ENCODE measurements around the gene CEACAM6.
A peak's percentile ranks its signal among the peaks of the same experiment; 100 is the strongest.

Gene CEACAM6

DNA sequence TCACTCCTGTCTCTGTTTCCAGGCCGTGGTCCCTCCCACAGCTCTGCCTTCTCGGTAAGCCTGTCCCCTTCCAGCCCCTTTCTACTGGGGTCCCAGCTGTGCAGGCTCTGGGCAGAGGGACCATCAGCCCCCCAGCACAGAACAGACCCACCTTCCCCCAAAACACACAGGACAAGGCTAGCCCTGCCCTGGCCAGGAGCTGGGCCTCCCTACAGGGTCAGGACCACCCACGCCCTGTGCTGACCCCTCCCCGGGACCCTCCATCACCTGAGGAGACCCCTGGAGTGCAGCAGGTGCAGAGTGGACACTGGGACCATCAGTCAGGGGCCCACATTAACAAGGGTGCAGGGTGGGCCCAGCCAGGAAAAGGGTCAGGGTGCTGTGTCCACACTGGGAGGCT lies 55.0 kb downstream of the CEACAM6 start:
- DNase-seq = no peak
- Histone ChIP-seq H3K27me3 (replicated peaks in 2 of 5; ENCODE audit: control insufficient read depth in 4 of 5, insufficient read depth in 5 of 5, low read length in 4 of 5) (no peaks in the 10 kb centered on the region), H3K36me3 (ENCODE audit: control insufficient read depth in 4 of 4, insufficient read depth in 4 of 4, low read length in 3 of 4) (no peaks in the 10 kb centered on the region), H3K27ac (ENCODE audit: insufficient read depth in 1 of 2, low read depth in 1 of 2, low read length in 2 of 2, poor library complexity in 1 of 2, severe bottlenecking in 2 of 2) (peak overlapping the region in 1 of 2 experiments; percentile 7), H3K4me1 (ENCODE audit: control extremely low read depth in 1 of 4, control insufficient read depth in 4 of 4, insufficient read depth in 4 of 4, low read length in 3 of 4) (peaks cover 14 to 57% (median 46%) of the 10 kb centered on the region in 4 experiments), H3K9me3 (ENCODE audit: control extremely low read depth in 1 of 5, control insufficient read depth in 4 of 5, insufficient read depth in 2 of 5, low read depth in 1 of 5, low read length in 4 of 5) (no peaks in the 10 kb centered on the region), H3K4me3 (ENCODE audit: control insufficient read depth in 1 of 7, extremely low read depth in 1 of 7, insufficient read depth in 4 of 7, low read depth in 2 of 7, low read length in 6 of 7) (peak overlapping the region in 1 of 7 experiments; percentile 41)
- POLR2A ChIA-PET = interaction anchor here (0.6 kb wide), 1 partner anchor 11 kb away, joined by 5 read pairs; no protein-coding TSS in a partner anchor
- CTCF ChIA-PET = interaction anchor here (0.9 to 5.5 kb wide), 5 partner anchors 10 to 104 kb away, joined by 3 to 84 read pairs (median 14); partner anchors contain the start of gene CEACAM3
- 67% methylated on average over 4 of the region's 4 CpGs for WGBS (ENCODE audit: insufficient coverage)

DNA sequence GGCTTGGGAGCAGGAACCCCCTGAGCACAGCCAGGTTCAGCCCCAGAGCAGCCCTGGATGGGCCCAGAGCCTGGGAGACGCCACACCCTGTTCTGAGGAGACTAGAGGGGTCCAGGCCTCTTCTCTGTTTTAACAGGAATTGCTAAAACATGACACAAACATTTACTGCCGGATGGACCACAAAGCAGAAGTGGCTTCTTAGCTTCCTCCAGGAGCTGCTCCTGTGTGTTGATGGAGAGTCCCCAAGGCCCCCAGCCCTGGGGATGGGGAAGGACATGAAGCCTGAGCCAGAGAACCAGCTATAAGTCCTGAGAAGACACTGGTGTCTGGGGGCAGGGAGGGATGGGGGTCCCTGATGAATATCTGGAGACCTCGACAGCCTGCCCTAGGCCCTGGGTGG lies 55.7 kb downstream of the CEACAM6 start:
- ChIA-PET POLR2A (interaction anchor here (0.6 kb wide), 1 partner anchor 10 kb away, joined by 5 read pairs; no protein-coding TSS in a partner anchor), CTCF (interaction anchor here (0.8 to 5.5 kb wide), 8 partner anchors 9 to 105 kb away, joined by 3 to 84 read pairs (median 6); partner anchors contain the start of gene CEACAM3)
- WGBS (ENCODE audit: insufficient coverage) = 0% methylated on average over 2 of the region's 3 CpGs

GRCh38 chr19:41811981-41812380 lies 56.7 kb downstream of the CEACAM6 start:
- WGBS (ENCODE audit: insufficient coverage) = 93% methylated on average over 3 of the region's 3 CpGs
- ChIA-PET CTCF (interaction anchor here (0.5 to 5.5 kb wide), 10 partner anchors 8 to 446 kb away, joined by 3 to 84 read pairs (median 4); partner anchors contain the start of gene CEACAM3), POLR2A (no interaction called here)
- DNase-seq = no peak
- Histone ChIP-seq H3K4me3 (ENCODE audit: control insufficient read depth in 1 of 7, extremely low read depth in 1 of 7, insufficient read depth in 4 of 7, low read depth in 2 of 7, low read length in 6 of 7) (no peak overlapping the region), H3K27ac (ENCODE audit: insufficient read depth in 1 of 2, low read depth in 1 of 2, low read length in 2 of 2, poor library complexity in 1 of 2, severe bottlenecking in 2 of 2) (no peak overlapping the region), H3K9me3 (ENCODE audit: control extremely low read depth in 1 of 5, control insufficient read depth in 4 of 5, insufficient read depth in 2 of 5, low read depth in 1 of 5, low read length in 4 of 5) (no peaks in the 10 kb centered on the region), H3K4me1 (ENCODE audit: control extremely low read depth in 1 of 4, control insufficient read depth in 4 of 4, insufficient read depth in 4 of 4, low read length in 3 of 4) (peaks cover 14 to 55% (median 46%) of the 10 kb centered on the region in 4 experiments), H3K36me3 (ENCODE audit: control insufficient read depth in 4 of 4, insufficient read depth in 4 of 4, low read length in 3 of 4) (no peaks in the 10 kb centered on the region), H3K27me3 (replicated peaks in 2 of 5; ENCODE audit: control insufficient read depth in 4 of 5, insufficient read depth in 5 of 5, low read length in 4 of 5) (no peaks in the 10 kb centered on the region)

More for the DNA sequence above, 55.7 kb downstream of the CEACAM6 start:
- Histone ChIP-seq H3K4me1 (ENCODE audit: control extremely low read depth in 1 of 4, control insufficient read depth in 4 of 4, insufficient read depth in 4 of 4, low read length in 3 of 4) (peaks cover 14 to 55% (median 46%) of the 10 kb centered on the region in 4 experiments), H3K27me3 (replicated peaks in 2 of 5; ENCODE audit: control insufficient read depth in 4 of 5, insufficient read depth in 5 of 5, low read length in 4 of 5) (no peaks in the 10 kb centered on the region), H3K4me3 (ENCODE audit: control insufficient read depth in 1 of 7, extremely low read depth in 1 of 7, insufficient read depth in 4 of 7, low read depth in 2 of 7, low read length in 6 of 7) (peak overlapping the region in 3 of 7 experiments; percentile 33 to 42 (median 41)), H3K9me3 (ENCODE audit: control extremely low read depth in 1 of 5, control insufficient read depth in 4 of 5, insufficient read depth in 2 of 5, low read depth in 1 of 5, low read length in 4 of 5) (no peaks in the 10 kb centered on the region), H3K27ac (ENCODE audit: insufficient read depth in 1 of 2, low read depth in 1 of 2, low read length in 2 of 2, poor library complexity in 1 of 2, severe bottlenecking in 2 of 2) (peak overlapping the region in 1 of 2 experiments; percentile 6), H3K36me3 (ENCODE audit: control insufficient read depth in 4 of 4, insufficient read depth in 4 of 4, low read length in 3 of 4) (no peaks in the 10 kb centered on the region)
- peak; percentile 65 to 94 (median 92) for DNase-seq

GRCh38 chr19:41813911-41814310 lies 58.6 kb downstream of the CEACAM6 start:
- 100% methylated on average over 4 of the region's 4 CpGs for WGBS (ENCODE audit: insufficient coverage)
- Histone ChIP-seq H3K36me3 (ENCODE audit: control insufficient read depth in 4 of 4, insufficient read depth in 4 of 4, low read length in 3 of 4) (no peaks in the 10 kb centered on the region), H3K4me3 (ENCODE audit: control insufficient read depth in 1 of 7, extremely low read depth in 1 of 7, insufficient read depth in 4 of 7, low read depth in 2 of 7, low read length in 6 of 7) (no peak overlapping the region), H3K27me3 (replicated peaks in 2 of 5; ENCODE audit: control insufficient read depth in 4 of 5, insufficient read depth in 5 of 5, low read length in 4 of 5) (no peaks in the 10 kb centered on the region), H3K27ac (ENCODE audit: insufficient read depth in 1 of 2, low read depth in 1 of 2, low read length in 2 of 2, poor library complexity in 1 of 2, severe bottlenecking in 2 of 2) (no peak overlapping the region), H3K4me1 (ENCODE audit: control extremely low read depth in 1 of 4, control insufficient read depth in 4 of 4, insufficient read depth in 4 of 4, low read length in 3 of 4) (peaks cover 5 to 46% (median 33%) of the 10 kb centered on the region in 4 experiments), H3K9me3 (ENCODE audit: control extremely low read depth in 1 of 5, control insufficient read depth in 4 of 5, insufficient read depth in 2 of 5, low read depth in 1 of 5, low read length in 4 of 5) (no peaks in the 10 kb centered on the region)
- ChIA-PET CTCF (interaction anchor here (1.0 to 5.5 kb wide), 4 partner anchors 20 to 60 kb away, joined by 3 to 84 read pairs (median 4); partner anchors contain the start of gene CEACAM3), POLR2A (no interaction called here)
- DNase-seq = no peak

- Histone ChIP-seq H3K9me3 (ENCODE audit: control extremely low read depth in 1 of 5, control insufficient read depth in 4 of 5, insufficient read depth in 2 of 5, low read depth in 1 of 5, low read length in 4 of 5) (no peaks in the 10 kb centered on the region), H3K27ac (ENCODE audit: insufficient read depth in 1 of 2, low read depth in 1 of 2, low read length in 2 of 2, poor library complexity in 1 of 2, severe bottlenecking in 2 of 2) (no peak overlapping the region), H3K36me3 (ENCODE audit: control insufficient read depth in 4 of 4, insufficient read depth in 4 of 4, low read length in 3 of 4) (no peaks in the 10 kb centered on the region), H3K27me3 (replicated peaks in 2 of 5; ENCODE audit: control insufficient read depth in 4 of 5, insufficient read depth in 5 of 5, low read length in 4 of 5) (no peaks in the 10 kb centered on the region), H3K4me3 (ENCODE audit: control insufficient read depth in 1 of 7, extremely low read depth in 1 of 7, insufficient read depth in 4 of 7, low read depth in 2 of 7, low read length in 6 of 7) (no peak overlapping the region), H3K4me1 (ENCODE audit: control extremely low read depth in 1 of 4, control insufficient read depth in 4 of 4, insufficient read depth in 4 of 4, low read length in 3 of 4) (peaks cover 5 to 34% (median 20%) of the 10 kb centered on the region in 4 experiments)
- POLR2A ChIA-PET = interaction anchor here (0.6 kb wide), 1 partner anchor 22 kb away, joined by 3 read pairs; no protein-coding TSS in a partner anchor
- CTCF ChIA-PET = interaction anchor here (1.5 to 13.0 kb wide), 3 partner anchors 14 to 28 kb away, joined by 4 to 250 read pairs (median 5); partner anchors contain the start of gene CEACAM3
- no CpG with 5 or more reads among the region's 4 CpGs for WGBS (ENCODE audit: insufficient coverage)
- no peak for DNase-seq
Measured at GRCh38 chr19:41815301-41815700, 60.0 kb downstream of the CEACAM6 start.

GRCh38 chr19:41816761-41817160 lies 61.4 kb downstream of the CEACAM6 start:
- Histone ChIP-seq H3K36me3 (ENCODE audit: control insufficient read depth in 4 of 4, insufficient read depth in 4 of 4, low read length in 3 of 4) (no peaks in the 10 kb centered on the region), H3K9me3 (ENCODE audit: control extremely low read depth in 1 of 5, control insufficient read depth in 4 of 5, insufficient read depth in 2 of 5, low read depth in 1 of 5, low read length in 4 of 5) (no peaks in the 10 kb centered on the region), H3K4me1 (ENCODE audit: control extremely low read depth in 1 of 4, control insufficient read depth in 4 of 4, insufficient read depth in 4 of 4, low read length in 3 of 4) (peaks cover 0 to 19% (median 7%) of the 10 kb centered on the region in 4 experiments), H3K27me3 (replicated peaks in 2 of 5; ENCODE audit: control insufficient read depth in 4 of 5, insufficient read depth in 5 of 5, low read length in 4 of 5) (no peaks in the 10 kb centered on the region), H3K27ac (ENCODE audit: insufficient read depth in 1 of 2, low read depth in 1 of 2, low read length in 2 of 2, poor library complexity in 1 of 2, severe bottlenecking in 2 of 2) (no peak overlapping the region), H3K4me3 (ENCODE audit: control insufficient read depth in 1 of 7, extremely low read depth in 1 of 7, insufficient read depth in 4 of 7, low read depth in 2 of 7, low read length in 6 of 7) (no peak overlapping the region)
- no peak for DNase-seq
- ChIA-PET CTCF (interaction anchor here (1.0 to 13.0 kb wide), 3 partner anchors 12 to 31 kb away, joined by 3 to 250 read pairs (median 4); partner anchors contain the start of gene CEACAM3), POLR2A (interaction anchor here (0.6 kb wide), 1 partner anchor 42 kb away, joined by 3 read pairs; no protein-coding TSS in a partner anchor)
- 100% methylated on average over 1 of the region's 2 CpGs for WGBS (ENCODE audit: insufficient coverage)

Measured in common myeloid progenitor, CD34-positive (primary cell).